Measurements from ENCODE around the gene INSL3. TPM values are rescaled to one million over a fixed set of nuclear protein-coding genes. Genes with fewer than 3 reads are reported as not detected.
"Not testable (repeated sequence)": the region's sequence is repeated elsewhere in the genome, so short reads cannot be mapped to it uniquely, and the experiment has no call there.

The INSL3 gene
- polyA plus RNA-seq, 4 donors = 0.13 to 1.4 TPM; not detected in 2

DNA sequence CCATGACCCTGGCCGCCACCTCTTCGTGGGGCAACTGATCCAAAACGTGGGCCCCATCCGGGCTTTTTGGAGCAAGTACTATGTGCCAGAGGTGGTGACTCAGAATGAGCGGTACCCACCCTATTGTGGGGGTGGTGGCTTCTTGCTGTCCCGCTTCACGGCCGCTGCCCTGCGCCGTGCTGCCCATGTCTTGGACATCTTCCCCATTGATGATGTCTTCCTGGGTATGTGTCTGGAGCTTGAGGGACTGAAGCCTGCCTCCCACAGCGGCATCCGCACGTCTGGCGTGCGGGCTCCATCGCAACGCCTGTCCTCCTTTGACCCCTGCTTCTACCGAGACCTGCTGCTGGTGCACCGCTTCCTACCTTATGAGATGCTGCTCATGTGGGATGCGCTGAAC, 9.6 kb downstream of the INSL3 start:
- FAIRE-seq (no peak), DNase-seq (no peak)
- H3K9me3 ChIP-seq (ENCODE audit: control insufficient read depth in 2 of 2, insufficient read depth in 1 of 2, low read depth in 1 of 2, low read length in 1 of 2) = peaks cover 0 to 4% of the 10 kb centered on the region in 2 donors
- peaks cover 0 to 82% (median 9%) of the 10 kb centered on the region in 3 donors for H3K36me3 ChIP-seq (ENCODE audit: control insufficient read depth in 3 of 3, insufficient read depth in 2 of 3, low read depth in 1 of 3, low read length in 3 of 3)
- no peak overlapping the region for H3K4me3 ChIP-seq (ENCODE audit: low read depth in 1 of 3, low read length in 3 of 3)
- H3K27ac ChIP-seq (ENCODE audit: low read depth in 1 of 3, low read length in 2 of 3) = no peak overlapping the region
- 83 to 91% (median 91%) methylated on average over 18 to 20 of the region's 20 CpGs for WGBS, 3 donors
- no peaks in the 10 kb centered on the region for H3K27me3 ChIP-seq (ENCODE audit: control insufficient read depth in 3 of 3, insufficient read depth in 3 of 3, low read length in 3 of 3)
- H3K4me1 ChIP-seq (ENCODE audit: control insufficient read depth in 3 of 3, insufficient read depth in 2 of 3, low read depth in 1 of 3, low read length in 2 of 3) = no peaks in the 10 kb centered on the region

DNA sequence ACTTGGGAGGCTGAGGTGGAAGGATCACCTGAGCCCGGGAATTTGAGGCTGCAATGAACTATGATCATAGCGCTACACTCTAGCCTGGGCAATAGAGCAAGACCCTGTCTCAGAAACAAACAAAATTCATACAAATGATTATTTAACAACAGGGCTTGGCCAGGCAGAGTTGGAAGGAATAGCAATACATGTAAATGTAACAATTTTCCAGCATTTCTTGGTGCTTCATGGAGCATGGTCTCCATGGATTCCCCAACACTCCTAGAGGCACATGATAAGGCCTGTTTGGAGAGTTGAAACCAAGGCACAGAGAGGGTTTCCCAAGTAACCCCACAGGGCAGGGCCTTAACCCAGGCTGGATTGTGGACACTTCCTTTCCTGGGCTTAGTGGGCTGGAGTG, 10.2 kb downstream of the INSL3 start:
- H3K27ac ChIP-seq (ENCODE audit: low read depth in 1 of 3, low read length in 2 of 3) = no peak overlapping the region
- H3K9me3 ChIP-seq (ENCODE audit: control insufficient read depth in 2 of 2, insufficient read depth in 1 of 2, low read depth in 1 of 2, low read length in 1 of 2) = peaks cover 0 to 4% of the 10 kb centered on the region in 2 donors
- WGBS, 3 donors = 93 to 98% (median 96%) methylated on average over 2 of the region's 2 CpGs
- no peak for FAIRE-seq
- no peaks in the 10 kb centered on the region for H3K4me1 ChIP-seq (ENCODE audit: control insufficient read depth in 3 of 3, insufficient read depth in 2 of 3, low read depth in 1 of 3, low read length in 2 of 3)
- peaks cover 0 to 86% (median 9%) of the 10 kb centered on the region in 3 donors for H3K36me3 ChIP-seq (ENCODE audit: control insufficient read depth in 3 of 3, insufficient read depth in 2 of 3, low read depth in 1 of 3, low read length in 3 of 3)
- H3K27me3 ChIP-seq (ENCODE audit: control insufficient read depth in 3 of 3, insufficient read depth in 3 of 3, low read length in 3 of 3) = no peaks in the 10 kb centered on the region
- no peak for DNase-seq
- no peak overlapping the region for H3K4me3 ChIP-seq (ENCODE audit: low read depth in 1 of 3, low read length in 3 of 3)

DNA sequence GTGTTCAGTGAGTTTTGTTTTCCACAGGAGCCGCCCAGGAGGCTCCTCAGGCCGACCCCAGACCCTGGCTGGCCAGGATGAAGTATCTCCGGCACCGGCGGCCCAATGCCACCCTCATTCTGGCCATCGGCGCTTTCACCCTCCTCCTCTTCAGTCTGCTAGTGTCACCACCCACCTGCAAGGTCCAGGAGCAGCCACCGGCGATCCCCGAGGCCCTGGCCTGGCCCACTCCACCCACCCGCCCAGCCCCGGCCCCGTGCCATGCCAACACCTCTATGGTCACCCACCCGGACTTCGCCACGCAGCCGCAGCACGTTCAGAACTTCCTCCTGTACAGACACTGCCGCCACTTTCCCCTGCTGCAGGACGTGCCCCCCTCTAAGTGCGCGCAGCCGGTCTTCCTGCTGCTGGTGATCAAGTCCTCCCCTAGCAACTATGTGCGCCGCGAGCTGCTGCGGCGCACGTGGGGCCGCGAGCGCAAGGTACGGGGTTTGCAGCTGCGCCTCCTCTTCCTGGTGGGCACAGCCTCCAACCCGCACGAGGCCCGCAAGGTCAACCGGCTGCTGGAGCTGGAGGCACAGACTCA, 13.5 kb downstream of the INSL3 start:
- 72 to 82% (median 78%) methylated on average over 32 to 38 of the region's 38 CpGs for WGBS, 3 donors
- Histone ChIP-seq H3K9me3 (ENCODE audit: control insufficient read depth in 2 of 2, insufficient read depth in 1 of 2, low read depth in 1 of 2, low read length in 1 of 2) (peaks cover 0 to 4% of the 10 kb centered on the region in 2 donors), H3K27me3 (ENCODE audit: control insufficient read depth in 3 of 3, insufficient read depth in 3 of 3, low read length in 3 of 3) (peaks cover 0 to 2% (median 0%) of the 10 kb centered on the region in 3 donors), H3K4me3 (ENCODE audit: low read depth in 1 of 3, low read length in 3 of 3) (no peak overlapping the region), H3K36me3 (ENCODE audit: control insufficient read depth in 3 of 3, insufficient read depth in 2 of 3, low read depth in 1 of 3, low read length in 3 of 3) (peaks cover 2 to 89% (median 9%) of the 10 kb centered on the region in 3 donors), H3K4me1 (ENCODE audit: control insufficient read depth in 3 of 3, insufficient read depth in 2 of 3, low read depth in 1 of 3, low read length in 2 of 3) (no peaks in the 10 kb centered on the region), H3K27ac (ENCODE audit: low read depth in 1 of 3, low read length in 2 of 3) (no peak overlapping the region)
- no peak for FAIRE-seq
- no peak for DNase-seq

DNA sequence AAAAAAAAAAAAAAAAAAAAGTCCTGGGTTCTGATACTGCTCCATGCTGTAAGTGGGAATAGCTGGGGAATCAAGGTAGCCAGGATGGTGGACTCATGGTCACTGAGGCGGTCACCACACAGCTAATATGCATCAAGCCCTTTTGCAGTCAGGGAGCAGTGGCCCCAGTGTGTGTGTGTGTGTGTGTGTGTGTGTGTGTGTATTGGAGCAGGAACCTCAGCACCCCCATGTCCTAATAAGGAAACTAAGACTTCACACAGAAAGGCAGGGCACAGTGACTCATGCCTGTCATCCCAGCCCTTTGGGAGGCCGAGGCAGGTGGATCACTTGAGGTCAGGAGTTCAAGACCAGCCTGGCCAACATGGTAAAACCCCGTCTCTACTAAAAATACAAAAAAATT, 14.4 kb downstream of the INSL3 start:
- 45 to 62% (median 57%) methylated on average over 3 of the region's 3 CpGs for WGBS, 3 donors

DNA sequence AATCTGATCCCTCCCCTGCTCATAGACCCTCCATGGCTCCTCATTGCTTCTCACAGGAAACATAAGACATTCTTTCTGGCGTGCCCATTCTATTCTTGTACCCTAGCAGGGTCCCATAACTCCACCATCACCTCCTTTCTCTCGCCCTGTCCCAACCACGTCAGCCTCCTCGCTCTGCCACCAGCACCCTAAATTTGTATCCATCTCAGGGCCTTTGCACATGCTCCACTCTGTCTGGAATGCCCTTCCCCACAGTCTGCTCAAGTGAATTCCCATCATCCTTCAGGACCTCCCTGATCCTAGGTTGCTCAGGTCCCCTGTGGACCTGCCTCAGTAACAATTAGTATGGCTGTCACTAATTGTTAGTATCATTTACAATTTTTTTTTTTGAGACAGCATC, 15.9 kb downstream of the INSL3 start:
- peaks cover 0 to 2% (median 0%) of the 10 kb centered on the region in 3 donors for H3K27me3 ChIP-seq (ENCODE audit: control insufficient read depth in 3 of 3, insufficient read depth in 3 of 3, low read length in 3 of 3)
- FAIRE-seq (no peak), DNase-seq (no peak)
- no peak overlapping the region for H3K4me3 ChIP-seq (ENCODE audit: low read depth in 1 of 3, low read length in 3 of 3)
- no peaks in the 10 kb centered on the region for H3K9me3 ChIP-seq (ENCODE audit: control insufficient read depth in 2 of 2, insufficient read depth in 1 of 2, low read depth in 1 of 2, low read length in 1 of 2)
- WGBS, 3 donors = 89 to 95% (median 94%) methylated on average over 4 of the region's 4 CpGs
- H3K27ac ChIP-seq (ENCODE audit: low read depth in 1 of 3, low read length in 2 of 3) = no peak overlapping the region
- peaks cover 2 to 86% (median 6%) of the 10 kb centered on the region in 3 donors for H3K36me3 ChIP-seq (ENCODE audit: control insufficient read depth in 3 of 3, insufficient read depth in 2 of 3, low read depth in 1 of 3, low read length in 3 of 3)
- H3K4me1 ChIP-seq (ENCODE audit: control insufficient read depth in 3 of 3, insufficient read depth in 2 of 3, low read depth in 1 of 3, low read length in 2 of 3) = no peaks in the 10 kb centered on the region

More for the DNA sequence above, 14.4 kb downstream of the INSL3 start:
- peaks cover 0 to 2% (median 0%) of the 10 kb centered on the region in 3 donors for H3K27me3 ChIP-seq (ENCODE audit: control insufficient read depth in 3 of 3, insufficient read depth in 3 of 3, low read length in 3 of 3)
- H3K9me3 ChIP-seq (ENCODE audit: control insufficient read depth in 2 of 2, insufficient read depth in 1 of 2, low read depth in 1 of 2, low read length in 1 of 2) = peaks cover 0 to 4% of the 10 kb centered on the region in 2 donors
- peaks cover 2 to 89% (median 9%) of the 10 kb centered on the region in 3 donors for H3K36me3 ChIP-seq (ENCODE audit: control insufficient read depth in 3 of 3, insufficient read depth in 2 of 3, low read depth in 1 of 3, low read length in 3 of 3)
- H3K4me1 ChIP-seq (ENCODE audit: control insufficient read depth in 3 of 3, insufficient read depth in 2 of 3, low read depth in 1 of 3, low read length in 2 of 3) = no peaks in the 10 kb centered on the region
- DNase-seq = peak in 1 of 2 donors; percentile 50
- no peak overlapping the region for H3K4me3 ChIP-seq (ENCODE audit: low read depth in 1 of 3, low read length in 3 of 3)
- no peak overlapping the region for H3K27ac ChIP-seq (ENCODE audit: low read depth in 1 of 3, low read length in 2 of 3)
- no peak for FAIRE-seq

DNA sequence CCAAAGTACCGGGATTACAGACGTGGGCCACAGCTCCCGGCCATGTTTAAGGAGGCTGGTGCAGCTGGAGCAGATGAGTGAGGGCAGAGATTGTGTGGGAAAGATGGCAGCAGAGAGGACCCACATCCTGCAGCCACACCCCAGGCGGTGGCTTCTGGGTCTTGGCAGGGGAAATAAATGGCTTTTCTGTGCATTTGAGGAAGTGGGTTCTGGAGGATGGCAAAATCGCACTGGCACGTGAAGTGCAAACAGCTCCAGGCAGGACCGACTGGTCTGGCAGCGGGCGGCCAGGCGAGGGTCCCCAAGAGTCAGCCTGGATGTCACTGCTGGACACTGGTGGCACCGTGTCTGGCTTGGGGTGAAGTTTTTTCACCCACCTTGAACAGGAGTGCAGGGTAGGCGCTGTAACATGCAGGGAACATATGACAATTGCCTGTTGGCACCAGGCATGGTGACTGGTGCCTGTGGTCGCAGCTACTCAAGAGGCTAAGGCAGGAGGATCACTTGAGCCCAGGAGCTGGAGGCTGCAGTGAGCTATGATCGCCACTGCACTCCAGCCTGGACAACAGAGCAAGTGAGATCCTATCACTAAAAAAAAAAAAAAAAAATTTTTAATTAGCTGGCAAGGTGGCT, 17.9 kb downstream of the INSL3 start:
- peaks cover 2 to 85% (median 3%) of the 10 kb centered on the region in 3 donors for H3K36me3 ChIP-seq (ENCODE audit: control insufficient read depth in 3 of 3, insufficient read depth in 2 of 3, low read depth in 1 of 3, low read length in 3 of 3)
- 57 to 74% (median 61%) methylated on average over 14 of the region's 14 CpGs for WGBS, 3 donors
- H3K27me3 ChIP-seq (ENCODE audit: control insufficient read depth in 3 of 3, insufficient read depth in 3 of 3, low read length in 3 of 3) = peaks cover 0 to 2% (median 0%) of the 10 kb centered on the region in 3 donors
- peaks cover 0 to 13% (median 2%) of the 10 kb centered on the region in 3 donors for H3K4me1 ChIP-seq (ENCODE audit: control insufficient read depth in 3 of 3, insufficient read depth in 2 of 3, low read depth in 1 of 3, low read length in 2 of 3)
- no peak overlapping the region for H3K4me3 ChIP-seq (ENCODE audit: low read depth in 1 of 3, low read length in 3 of 3)
- DNase-seq (no peak), FAIRE-seq (no peak)
- no peak overlapping the region for H3K27ac ChIP-seq (ENCODE audit: low read depth in 1 of 3, low read length in 2 of 3)
- no peaks in the 10 kb centered on the region for H3K9me3 ChIP-seq (ENCODE audit: control insufficient read depth in 2 of 2, insufficient read depth in 1 of 2, low read depth in 1 of 2, low read length in 1 of 2)

DNA sequence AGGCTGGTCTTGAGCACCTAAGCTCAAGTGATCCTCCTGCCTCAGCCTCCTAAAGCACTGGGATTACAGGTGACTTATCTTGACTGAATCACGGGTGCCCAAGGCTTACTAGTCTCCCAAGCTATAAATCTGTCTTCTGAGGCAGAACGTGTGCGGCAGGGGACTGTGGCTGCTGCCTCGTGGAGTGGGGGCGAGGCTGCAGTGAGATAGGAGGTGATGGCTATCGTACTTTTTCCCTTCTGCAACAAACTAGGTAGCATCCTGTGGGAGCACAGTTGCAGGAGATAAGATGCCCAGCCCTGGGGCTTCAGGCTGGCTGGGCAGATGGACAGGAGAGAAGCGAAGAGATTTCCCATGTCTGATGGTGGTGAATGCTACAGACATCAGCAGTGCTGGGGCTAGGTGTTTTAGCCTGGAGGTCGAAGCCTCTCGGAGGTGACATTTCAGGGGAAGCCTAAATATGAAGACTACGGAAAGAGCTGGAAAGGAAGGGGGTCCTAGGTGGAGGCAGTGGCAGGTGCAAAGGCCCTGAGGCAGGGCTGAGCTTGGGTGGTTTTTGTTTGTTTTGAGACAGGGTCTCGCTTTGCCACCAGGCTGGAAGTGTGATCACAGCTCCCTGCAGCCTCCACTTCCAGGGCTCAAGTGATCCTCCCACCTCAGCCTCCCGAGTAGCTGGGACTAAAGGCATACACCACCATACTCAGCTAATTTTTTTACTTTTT, 19.0 kb downstream of the INSL3 start:
- Histone ChIP-seq H3K9me3 (ENCODE audit: control insufficient read depth in 2 of 2, insufficient read depth in 1 of 2, low read depth in 1 of 2, low read length in 1 of 2) (no peaks in the 10 kb centered on the region), H3K4me3 (ENCODE audit: low read depth in 1 of 3, low read length in 3 of 3) (no peak overlapping the region), H3K4me1 (ENCODE audit: control insufficient read depth in 3 of 3, insufficient read depth in 2 of 3, low read depth in 1 of 3, low read length in 2 of 3) (peaks cover 0 to 21% (median 2%) of the 10 kb centered on the region in 3 donors), H3K27ac (ENCODE audit: low read depth in 1 of 3, low read length in 2 of 3) (no peak overlapping the region), H3K36me3 (ENCODE audit: control insufficient read depth in 3 of 3, insufficient read depth in 2 of 3, low read depth in 1 of 3, low read length in 3 of 3) (peaks cover 2 to 81% (median 3%) of the 10 kb centered on the region in 3 donors), H3K27me3 (ENCODE audit: control insufficient read depth in 3 of 3, insufficient read depth in 3 of 3, low read length in 3 of 3) (peaks cover 0 to 2% (median 0%) of the 10 kb centered on the region in 3 donors)
- DNase-seq (no peak), FAIRE-seq (no peak)
- WGBS, 3 donors = 74 to 78% (median 76%) methylated on average over 12 of the region's 12 CpGs

DNA sequence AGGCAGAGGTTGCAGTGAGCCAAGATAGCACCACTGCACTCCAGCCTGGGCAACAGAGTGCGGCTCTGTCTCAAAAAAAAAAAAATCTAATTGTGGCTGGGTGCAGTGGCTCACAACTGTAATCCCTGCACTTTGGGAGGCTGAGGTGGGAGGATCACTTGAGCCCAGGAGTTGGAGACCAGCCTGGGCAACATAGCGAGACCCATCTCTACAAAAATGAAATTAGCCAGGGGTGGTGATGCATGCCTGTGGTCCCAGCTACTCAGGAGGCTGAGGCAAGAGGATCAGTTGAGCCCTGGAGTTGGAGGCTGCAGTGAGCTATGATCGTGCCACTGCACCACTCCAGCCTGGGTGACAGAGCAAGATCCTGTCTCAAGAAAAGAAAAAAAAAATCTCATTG, 22.7 kb downstream of the INSL3 start:
- WGBS, 3 donors = 74 to 83% (median 76%) methylated on average over 3 of the region's 3 CpGs
- Histone ChIP-seq H3K4me1 (ENCODE audit: control insufficient read depth in 3 of 3, insufficient read depth in 2 of 3, low read depth in 1 of 3, low read length in 2 of 3) (peaks cover 0 to 39% (median 6%) of the 10 kb centered on the region in 3 donors), H3K27ac (ENCODE audit: low read depth in 1 of 3, low read length in 2 of 3) (peak overlapping the region; percentile 96 to 99 (median 97)), H3K36me3 (ENCODE audit: control insufficient read depth in 3 of 3, insufficient read depth in 2 of 3, low read depth in 1 of 3, low read length in 3 of 3) (peaks cover 2 to 54% (median 3%) of the 10 kb centered on the region in 3 donors), H3K27me3 (ENCODE audit: control insufficient read depth in 3 of 3, insufficient read depth in 3 of 3, low read length in 3 of 3) (peaks cover 0 to 10% (median 3%) of the 10 kb centered on the region in 3 donors)
- not testable (repeated sequence) for H3K9me3 ChIP-seq (ENCODE audit: control insufficient read depth in 2 of 2, insufficient read depth in 1 of 2, low read depth in 1 of 2, low read length in 1 of 2); FAIRE-seq; DNase-seq; H3K4me3 ChIP-seq (ENCODE audit: low read depth in 1 of 3, low read length in 3 of 3)
